Stimulated activated CD8-positive, alpha-beta memory T cell treated with anti-CD3 and anti-CD28 coated beads, Interleukin-4, amount 100 ng/mL, for 48 hours (primary cell): ENCODE measurements around the gene TFB2M.

Experiments
- DNase-seq: peaks from one replicate; pipeline ENCODE4 v3.0.0-alpha.2; 2020

Gene TFB2M

DNA sequence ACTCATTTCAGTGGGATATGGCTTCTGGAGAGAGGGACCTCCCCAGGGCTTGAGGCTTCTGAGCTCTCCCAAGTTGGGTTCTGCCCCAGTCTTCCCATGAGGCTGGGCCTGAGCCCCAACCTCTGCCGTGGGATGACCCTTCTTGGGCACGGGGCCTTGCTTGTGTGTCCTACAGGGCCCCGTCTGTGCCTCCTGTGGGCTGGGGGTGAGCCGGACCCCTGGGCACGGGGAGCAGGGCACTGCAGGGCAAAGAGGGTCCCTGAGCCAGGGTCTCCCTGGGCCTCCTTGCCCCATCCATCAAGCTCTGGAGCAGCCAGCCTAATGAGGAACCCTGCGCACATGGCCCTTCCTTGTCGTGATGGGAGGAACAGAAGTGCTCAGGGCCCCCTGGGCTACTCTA lies 53.8 kb downstream of the TFB2M start:
- no peak for DNase-seq

- no peak for DNase-seq
These were observed 54.9 kb downstream of the TFB2M start for GRCh38 chr1:246511203-246511602.

- no peak for DNase-seq
These were observed 55.7 kb downstream of the TFB2M start for GRCh38 chr1:246510147-246511030.

DNA sequence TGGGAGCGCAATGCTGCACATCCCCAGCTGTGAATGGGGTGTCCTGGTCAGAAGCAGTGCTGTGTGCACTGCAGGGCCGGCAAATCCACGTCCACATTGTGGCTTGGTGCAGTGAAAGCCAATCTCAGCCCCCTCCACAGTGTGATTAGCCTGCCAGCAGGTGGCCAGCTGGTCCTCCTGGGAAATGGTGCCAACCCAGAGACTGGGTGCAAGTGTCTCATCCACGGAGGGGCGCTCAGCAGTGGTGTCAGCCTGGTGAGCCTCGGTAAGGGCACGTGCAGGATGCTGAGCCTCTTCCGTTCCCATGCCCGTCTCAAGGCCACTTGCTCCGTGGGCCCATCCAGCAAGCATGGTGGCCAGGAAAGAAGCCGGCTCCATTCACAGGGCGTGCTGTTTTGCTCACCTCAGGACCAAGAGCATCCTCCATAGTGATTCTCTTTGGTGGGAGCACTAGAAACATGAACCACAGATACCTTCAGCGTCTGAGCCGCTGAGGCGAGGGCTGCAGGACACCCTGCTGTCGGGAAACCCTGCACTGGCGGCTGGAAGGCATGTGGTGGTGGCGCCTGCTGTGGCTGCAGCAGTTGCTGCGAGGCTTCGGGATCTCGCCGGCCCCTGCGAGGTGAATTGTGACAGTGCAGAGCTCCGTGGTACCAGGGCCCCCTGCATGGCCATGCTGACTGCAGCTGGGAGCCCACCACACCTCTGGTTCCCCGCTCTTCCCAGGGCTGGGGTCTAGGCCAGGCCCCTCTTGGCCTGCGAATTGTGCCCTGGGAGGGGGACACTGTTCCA lies 57.0 kb downstream of the TFB2M start:
- no peak for DNase-seq

DNA sequence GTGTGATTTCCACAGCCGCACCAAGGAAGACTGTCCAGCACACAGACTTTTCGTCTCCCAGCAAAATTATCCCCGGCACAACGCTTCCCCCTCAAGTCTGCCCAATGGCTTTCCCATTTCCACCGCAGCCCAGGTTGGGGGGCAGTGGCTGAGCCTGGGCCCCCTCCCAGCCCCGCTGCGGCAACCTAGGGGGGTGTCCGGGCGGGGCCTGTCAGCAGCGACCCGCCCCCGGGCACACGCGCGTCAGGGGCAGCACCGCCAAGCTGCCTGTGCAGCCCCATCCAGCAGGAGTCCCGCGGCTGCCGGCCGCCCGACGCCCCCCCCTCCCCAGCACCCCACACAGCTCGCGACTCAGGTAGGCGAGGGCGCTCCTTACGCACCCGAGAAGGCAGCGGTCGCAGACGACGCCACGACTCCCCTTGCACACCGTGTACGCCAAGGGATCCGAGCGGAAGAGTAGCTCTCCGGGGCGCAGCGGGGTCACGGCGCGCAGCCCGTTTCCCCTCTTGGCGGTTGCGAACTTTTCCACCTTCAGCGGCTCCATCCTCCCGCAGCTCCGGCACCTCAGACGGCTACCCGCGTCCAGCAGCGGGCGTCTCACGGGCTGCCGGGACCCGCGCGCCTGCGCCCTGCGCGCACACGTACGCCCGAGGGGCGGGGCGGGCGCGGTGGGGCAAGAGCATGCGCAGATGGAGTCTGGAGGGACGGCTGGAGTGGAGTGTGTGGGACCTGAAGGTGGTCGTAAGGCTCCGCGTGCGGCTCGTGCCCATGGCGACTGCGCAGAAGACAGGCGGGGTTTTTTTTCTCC lies 59.2 kb downstream of the TFB2M start, which contains the start of gene SMYD3:
TSS of gene SMYD3 (minus strand) at position 606 of the 808 bp plus-strand sequence.
- DNase-seq = peak; percentile 78

GRCh38 chr1:246506367-246506673 lies 59.7 kb downstream of the TFB2M start:
- peak; percentile 36 for DNase-seq

- no peak for DNase-seq
These were observed 62.7 kb downstream of the TFB2M start for GRCh38 chr1:246503341-246503740.

DNA sequence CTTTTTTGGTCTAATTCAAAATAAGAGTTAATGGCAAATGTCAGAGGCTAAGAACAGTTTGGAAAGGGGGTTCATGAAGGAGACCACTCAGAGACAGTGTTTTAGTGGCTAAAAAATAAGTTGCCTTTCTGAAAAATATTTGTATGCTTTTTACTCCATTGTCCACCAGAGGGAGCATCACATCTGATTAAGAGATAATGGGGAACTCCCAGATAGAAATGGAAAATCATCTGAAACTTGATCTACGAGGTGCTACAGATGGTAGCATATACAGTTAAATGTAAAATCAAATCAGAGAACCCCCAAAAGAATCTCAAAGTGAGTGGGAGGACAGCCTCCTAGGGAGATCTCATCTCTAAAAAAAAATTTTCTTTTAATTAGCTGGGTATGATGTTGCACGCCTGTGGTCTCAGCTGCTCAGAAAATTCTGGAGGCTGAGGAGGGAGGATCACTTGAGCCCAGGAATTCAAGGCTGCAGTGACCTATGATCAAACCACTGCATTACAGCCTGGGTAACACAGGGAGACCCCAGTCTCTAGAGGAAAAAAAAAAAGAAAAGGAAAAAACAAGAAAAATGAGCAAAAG lies 68.6 kb downstream of the TFB2M start:
- no peak for DNase-seq

DNA sequence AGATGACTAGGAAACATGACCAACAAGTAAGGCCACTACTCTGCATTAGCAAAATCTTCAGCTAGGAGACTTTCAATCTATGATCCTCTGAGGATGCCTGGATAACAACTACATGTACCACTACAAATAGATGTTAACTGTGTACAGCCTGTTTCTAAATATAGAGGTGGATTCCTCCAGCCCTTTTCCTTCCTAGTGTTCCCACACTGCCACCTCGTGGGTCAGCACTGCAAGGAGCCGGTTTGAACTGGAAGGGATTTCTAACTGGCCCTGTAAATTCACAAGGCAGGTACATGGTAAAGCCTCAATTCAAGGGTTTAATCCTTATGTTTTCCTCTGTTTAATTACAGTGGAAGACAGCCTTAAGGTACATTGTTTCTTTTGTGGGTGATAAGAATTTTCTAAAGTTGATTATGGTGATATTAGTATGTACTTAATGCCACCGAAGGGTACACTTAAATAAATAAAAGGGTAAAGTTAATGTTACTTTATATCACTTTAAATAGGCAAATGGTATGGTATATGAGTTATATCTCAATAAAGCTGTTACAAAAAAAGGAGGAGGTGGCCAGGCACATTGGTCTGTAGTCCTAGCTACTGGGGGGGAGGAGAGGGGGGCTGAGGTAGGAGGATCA lies 73.3 kb downstream of the TFB2M start:
- DNase-seq = peak; percentile 68

DNA sequence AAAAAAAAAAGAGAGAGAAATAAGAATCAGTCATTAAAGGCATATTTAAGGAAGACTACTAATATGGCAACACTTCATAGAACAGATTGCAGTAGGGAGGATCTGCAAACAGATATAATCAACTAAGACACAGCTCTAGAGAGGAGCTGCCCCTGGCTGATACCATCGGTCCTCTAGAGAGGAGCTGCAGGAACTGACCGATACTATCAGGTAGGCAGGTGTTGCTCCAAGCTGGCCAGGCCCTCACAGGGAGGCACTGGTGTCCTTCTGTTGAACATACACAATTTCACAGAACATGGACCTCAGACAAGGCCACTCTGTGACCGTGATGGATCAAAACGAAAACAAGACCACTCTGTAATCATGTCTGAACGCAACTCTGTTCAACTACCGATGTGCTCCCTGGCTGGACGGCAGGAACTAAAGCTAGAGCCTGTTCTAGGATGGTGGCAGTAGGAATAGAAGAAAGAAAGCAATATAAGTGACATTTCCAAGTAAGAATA lies 74.5 kb downstream of the TFB2M start:
- DNase-seq = no peak
